ENCODE data around the gene MLLT3. TPM values are rescaled to one million over a fixed set of nuclear protein-coding genes. Genes with fewer than 3 reads are reported as not detected.

The MLLT3 gene
- total and polyA plus RNA-seq, 2 experiments from 2014 or later, result 7.1 to 11.9 TPM

DNA sequence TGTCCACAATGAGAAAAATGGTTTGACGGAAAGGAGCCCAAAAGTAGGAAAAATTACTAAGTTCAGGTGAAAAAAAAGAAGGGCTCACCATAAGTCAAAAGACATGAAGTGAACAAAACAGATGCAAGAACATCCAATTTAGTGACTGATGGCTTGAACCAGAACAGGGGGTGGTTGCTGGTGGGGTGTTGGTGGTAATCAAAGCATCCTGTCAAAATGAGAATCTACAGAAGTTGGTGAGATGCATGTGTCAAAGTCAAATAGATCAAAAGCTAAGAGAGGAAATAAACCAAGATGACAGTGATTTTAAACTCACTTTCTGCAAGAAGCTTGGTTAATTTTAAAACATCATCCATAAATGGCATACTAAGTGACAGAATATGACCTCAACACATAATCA, 117.4 kb downstream of the MLLT3 start:
- Histone ChIP-seq H3F3A (ENCODE audit: insufficient read depth) (no peaks in the 10 kb centered on the region), H3K27me3 (replicated peaks; ENCODE audit: insufficient read depth) (no peaks in the 10 kb centered on the region), H3K4me1 (ENCODE audit: insufficient read depth) (peaks cover 10% of the 10 kb centered on the region; the same call in 1 of the 2 replicates), H3K36me3 (ENCODE audit: low read depth) (no peaks in the 10 kb centered on the region), H3K4me3 (no peak overlapping the region), H3K79me2 (ENCODE audit: insufficient read depth) (peaks cover 68% of the 10 kb centered on the region), H3K9me2 (ENCODE audit: insufficient read depth) (no peaks in the 10 kb centered on the region), H3K4me2 (ENCODE audit: unreplicated experiment) (no peak overlapping the region), H4K20me1 (ENCODE audit: insufficient read depth) (no peaks in the 10 kb centered on the region), H2AFZ (no peak overlapping the region), H3K9ac (no peak overlapping the region), H3K9me3 (ENCODE audit: low read depth) (no peaks in the 10 kb centered on the region), H3K27ac (no peak overlapping the region)
- no peak for DNase-seq
- in situ Hi-C loops (cut with MboI), result no loop called here
- WGBS, 2 experiments (ENCODE audit: low coverage in 1 of 2, low lambda C conversion rate in 2 of 2, missing lambda C conversion rate in 2 of 2), result 96 to 100% methylated on average over 1 of the region's 1 CpG
- no peak for TF ChIP-seq EZH2phosphoT487 (IDR thresholded peaks at IDR 0.05; ENCODE audit: insufficient read depth, low read depth)
- TF ChIP-seq EZH2 (IDR thresholded peaks at IDR 0.05; ENCODE audit: insufficient read depth, poor library complexity, severe bottlenecking), result no peak

DNA sequence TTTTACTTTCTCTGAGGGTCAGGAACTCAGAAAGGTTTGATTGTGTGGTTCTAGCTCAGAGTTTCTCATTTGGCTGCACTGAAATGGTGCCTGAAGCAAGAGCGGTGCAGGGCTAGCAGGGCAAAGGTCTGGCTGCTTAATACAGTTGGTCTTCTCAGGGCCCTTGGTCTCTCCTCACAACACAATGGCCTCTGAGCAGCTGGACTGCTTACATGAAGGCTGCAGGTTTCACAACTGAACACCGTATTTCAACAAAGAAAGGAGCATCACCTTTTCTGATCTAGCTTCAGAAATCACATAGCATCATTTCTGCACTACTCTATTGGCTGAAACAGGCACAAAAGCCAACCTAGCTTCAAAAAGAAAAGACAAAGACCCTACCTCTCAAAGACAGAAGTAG, 122.2 kb downstream of the MLLT3 start:
- no peak for DNase-seq
- TF ChIP-seq EZH2 (IDR thresholded peaks at IDR 0.05; ENCODE audit: insufficient read depth, poor library complexity, severe bottlenecking) (no peak), EZH2phosphoT487 (IDR thresholded peaks at IDR 0.05; ENCODE audit: insufficient read depth, low read depth) (no peak)
- H3K27ac ChIP-seq, result no peak overlapping the region
- H3K9me3 ChIP-seq (ENCODE audit: low read depth), result no peaks in the 10 kb centered on the region
- H3K4me1 ChIP-seq (ENCODE audit: insufficient read depth), result no peaks in the 10 kb centered on the region
- H3K4me2 ChIP-seq (ENCODE audit: unreplicated experiment), result no peak overlapping the region
- 87 to 94% methylated on average over 2 of the region's 2 CpGs for WGBS, 2 experiments (ENCODE audit: low coverage in 1 of 2, low lambda C conversion rate in 2 of 2, missing lambda C conversion rate in 2 of 2)
- in situ Hi-C loops (cut with MboI), result no loop called here
- no peaks in the 10 kb centered on the region for H3K27me3 ChIP-seq (replicated peaks; ENCODE audit: insufficient read depth)
- no peaks in the 10 kb centered on the region for H3F3A ChIP-seq (ENCODE audit: insufficient read depth)
- H4K20me1 ChIP-seq (ENCODE audit: insufficient read depth), result no peaks in the 10 kb centered on the region
- H2AFZ ChIP-seq, result no peak overlapping the region
- peaks cover 7% of the 10 kb centered on the region; the same call in 1 of the 2 replicates for H3K9me2 ChIP-seq (ENCODE audit: insufficient read depth)
- peaks cover 35% of the 10 kb centered on the region for H3K79me2 ChIP-seq (ENCODE audit: insufficient read depth)
- no peaks in the 10 kb centered on the region for H3K36me3 ChIP-seq (ENCODE audit: low read depth)
- H3K9ac ChIP-seq, result no peak overlapping the region
- no peak overlapping the region for H3K4me3 ChIP-seq

DNA sequence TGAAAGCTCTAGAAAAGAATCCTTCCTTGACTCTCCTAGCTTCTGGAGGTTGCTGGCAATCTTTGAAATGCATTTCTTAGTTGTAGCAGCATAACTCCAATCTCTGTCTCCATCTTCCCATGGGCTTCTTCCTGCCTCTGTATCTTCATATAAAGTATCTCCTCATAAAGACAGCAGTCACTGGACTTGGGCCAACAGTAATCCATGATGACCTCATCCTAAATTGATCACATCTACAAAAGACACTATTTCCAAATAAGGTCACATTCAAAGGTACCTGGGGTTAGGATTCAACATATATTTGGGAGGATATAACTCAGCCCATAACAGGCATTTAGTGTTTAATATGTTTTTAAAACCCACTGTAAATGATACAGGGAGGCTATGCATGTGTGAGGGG, 123.3 kb downstream of the MLLT3 start:
- H3K9me3 ChIP-seq (ENCODE audit: low read depth), result no peaks in the 10 kb centered on the region
- in situ Hi-C loops (cut with MboI), result no loop called here
- H3K36me3 ChIP-seq (ENCODE audit: low read depth), result no peaks in the 10 kb centered on the region
- no peak for DNase-seq
- H3K79me2 ChIP-seq (ENCODE audit: insufficient read depth), result peaks cover 27% of the 10 kb centered on the region
- no peak overlapping the region for H2AFZ ChIP-seq
- H3K4me1 ChIP-seq (ENCODE audit: insufficient read depth), result no peaks in the 10 kb centered on the region
- H3F3A ChIP-seq (ENCODE audit: insufficient read depth), result no peaks in the 10 kb centered on the region
- H3K9ac ChIP-seq, result no peak overlapping the region
- H3K9me2 ChIP-seq (ENCODE audit: insufficient read depth), result peaks cover 7% of the 10 kb centered on the region; the same call in 1 of the 2 replicates
- H3K27me3 ChIP-seq (replicated peaks; ENCODE audit: insufficient read depth), result no peaks in the 10 kb centered on the region
- no peak overlapping the region for H3K4me2 ChIP-seq (ENCODE audit: unreplicated experiment)
- no peak overlapping the region for H3K4me3 ChIP-seq
- no peak overlapping the region for H3K27ac ChIP-seq
- TF ChIP-seq EZH2 (IDR thresholded peaks at IDR 0.05; ENCODE audit: insufficient read depth, poor library complexity, severe bottlenecking), result no peak
- 0 out of 2 replicates have a peak, but pooled peaks cover 2% of the 10 kb centered on the region for H4K20me1 ChIP-seq (ENCODE audit: insufficient read depth)

DNA sequence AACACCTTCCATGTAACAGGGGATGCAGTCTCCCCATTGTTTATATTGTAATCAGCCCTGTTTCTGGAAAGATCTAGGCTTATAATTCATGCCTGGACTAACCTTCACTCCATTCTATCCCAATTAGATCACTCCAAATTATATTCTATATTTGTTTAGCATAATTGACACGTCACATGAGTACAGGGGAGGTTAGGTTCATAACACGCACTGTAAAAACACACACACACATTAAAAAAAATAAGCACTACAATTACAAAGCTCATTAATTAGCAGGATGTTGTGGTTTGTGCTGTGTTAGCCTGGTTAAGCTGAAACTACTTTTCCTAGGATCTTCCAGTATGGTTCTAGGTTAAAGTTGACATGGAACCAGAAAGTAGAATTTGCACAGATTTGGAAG, 126.0 kb downstream of the MLLT3 start:
- no peak for DNase-seq
- Histone ChIP-seq H3K9ac (no peak overlapping the region), H3K27ac (no peak overlapping the region), H3K9me3 (ENCODE audit: low read depth) (no peaks in the 10 kb centered on the region), H3K79me2 (ENCODE audit: insufficient read depth) (peaks cover 15% of the 10 kb centered on the region), H3K4me2 (ENCODE audit: unreplicated experiment) (no peak overlapping the region), H3F3A (ENCODE audit: insufficient read depth) (no peaks in the 10 kb centered on the region), H3K9me2 (ENCODE audit: insufficient read depth) (peaks cover 7% of the 10 kb centered on the region), H3K4me1 (ENCODE audit: insufficient read depth) (no peaks in the 10 kb centered on the region), H4K20me1 (ENCODE audit: insufficient read depth) (0 out of 2 replicates have a peak, but pooled peaks cover 4% of the 10 kb centered on the region), H3K36me3 (ENCODE audit: low read depth) (no peaks in the 10 kb centered on the region), H2AFZ (no peak overlapping the region), H3K27me3 (replicated peaks; ENCODE audit: insufficient read depth) (no peaks in the 10 kb centered on the region), H3K4me3 (no peak overlapping the region)
- in situ Hi-C loops (cut with MboI), result no loop called here
- WGBS, 2 experiments (ENCODE audit: low coverage in 1 of 2, low lambda C conversion rate in 2 of 2, missing lambda C conversion rate in 2 of 2), result 93 to 98% methylated on average over 2 of the region's 2 CpGs
- TF ChIP-seq EZH2phosphoT487 (IDR thresholded peaks at IDR 0.05; ENCODE audit: insufficient read depth, low read depth), result no peak
- no peak for TF ChIP-seq EZH2 (IDR thresholded peaks at IDR 0.05; ENCODE audit: insufficient read depth, poor library complexity, severe bottlenecking)

DNA sequence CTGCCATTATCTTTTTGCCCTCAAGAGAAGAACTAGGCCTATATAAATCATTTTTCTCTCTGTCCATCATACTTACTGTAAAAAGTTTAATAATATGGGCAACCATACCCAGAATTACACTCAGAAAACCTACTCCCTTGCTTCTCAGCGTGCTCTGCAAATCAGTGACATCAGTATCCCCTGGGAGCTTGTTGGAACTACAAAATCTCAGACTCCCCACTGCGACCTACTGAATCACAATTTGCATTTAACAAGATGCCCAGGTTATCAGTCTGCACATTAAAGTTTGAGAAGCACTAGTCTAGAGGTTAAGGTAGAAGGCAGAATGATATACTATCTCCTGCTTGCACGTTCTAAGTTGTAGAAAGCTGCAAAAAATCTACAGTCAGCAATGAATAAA, 127.2 kb downstream of the MLLT3 start:
- in situ Hi-C loops (cut with MboI), result no loop called here
- no peaks in the 10 kb centered on the region for H3K9me3 ChIP-seq (ENCODE audit: low read depth)
- H3K9ac ChIP-seq, result no peak overlapping the region
- no peaks in the 10 kb centered on the region for H3K27me3 ChIP-seq (replicated peaks; ENCODE audit: insufficient read depth)
- DNase-seq, result no peak
- H3F3A ChIP-seq (ENCODE audit: insufficient read depth), result no peaks in the 10 kb centered on the region
- no peak overlapping the region for H3K4me2 ChIP-seq (ENCODE audit: unreplicated experiment)
- H3K27ac ChIP-seq, result no peak overlapping the region
- TF ChIP-seq EZH2phosphoT487 (IDR thresholded peaks at IDR 0.05; ENCODE audit: insufficient read depth, low read depth) (no peak), EZH2 (IDR thresholded peaks at IDR 0.05; ENCODE audit: insufficient read depth, poor library complexity, severe bottlenecking) (no peak)
- H2AFZ ChIP-seq, result no peak overlapping the region
- H3K9me2 ChIP-seq (ENCODE audit: insufficient read depth), result peaks cover 7% of the 10 kb centered on the region
- WGBS, 2 experiments (ENCODE audit: low coverage in 1 of 2, low lambda C conversion rate in 2 of 2, missing lambda C conversion rate in 2 of 2), result 90% methylated on average over 3 of the region's 3 CpGs
- no peaks in the 10 kb centered on the region for H3K36me3 ChIP-seq (ENCODE audit: low read depth)
- H3K4me1 ChIP-seq (ENCODE audit: insufficient read depth), result no peaks in the 10 kb centered on the region
- H4K20me1 ChIP-seq (ENCODE audit: insufficient read depth), result 0 out of 2 replicates have a peak, but pooled peaks cover 4% of the 10 kb centered on the region
- peaks cover 6% of the 10 kb centered on the region; the same call in 1 of the 2 replicates for H3K79me2 ChIP-seq (ENCODE audit: insufficient read depth)
- H3K4me3 ChIP-seq, result no peak overlapping the region

All from GM23248 (cell line).